Right renal cortex interstitium (tissue), 3 donors: ENCODE data around the gene PCGF3. TPM values are rescaled to one million over a fixed set of nuclear protein-coding genes. Genes with fewer than 3 reads are reported as not detected.
"Not testable (repeated sequence)": the region's sequence is repeated elsewhere in the genome, so short reads cannot be mapped to it uniquely, and the experiment has no call there.

ENCODE experiments used
- DNase-seq, 3 donors: peaks; one replicate each; pipeline ENCODE4 v3.0.0-alpha.2; 2013; ENCODE audit warnings: low read depth in 3 of 3, low spot score in 2 of 3
- polyA plus RNA-seq, 3 donors: library from polyadenylated mRNA; unstranded; fragments of 120-200 nt; gene quantifications; one replicate each; pipeline ENCODE4 v1.2.1, GENCODE V29; 2013; ENCODE audit not compliant: insufficient read length in 3 of 3

The PCGF3 gene
- polyA plus RNA-seq, 3 donors, result 53.7 to 67.6 (median 67.0) TPM

GRCh38 chr4:680928-681645 is 24.5 kb upstream of the PCGF3 start:
- DNase-seq, result no peak

GRCh38 chr4:681736-682451 is 23.7 kb upstream of the PCGF3 start:
- no peak for DNase-seq

- no peak for DNase-seq
Observed at GRCh38 chr4:682490-683172, 23.0 kb upstream of the PCGF3 start.

GRCh38 chr4:683247-683897 is 22.3 kb upstream of the PCGF3 start:
- DNase-seq, result no peak

GRCh38 chr4:683982-684622 is 21.5 kb upstream of the PCGF3 start:
- DNase-seq, result no peak

- DNase-seq, result no peak
Observed at GRCh38 chr4:684623-685327, 20.9 kb upstream of the PCGF3 start.

- no peak for DNase-seq
Observed at GRCh38 chr4:685679-686412, 19.8 kb upstream of the PCGF3 start.

GRCh38 chr4:686413-687040 is 19.1 kb upstream of the PCGF3 start:
- DNase-seq, result no peak

- DNase-seq, result no peak
Observed at GRCh38 chr4:687048-687970, 18.3 kb upstream of the PCGF3 start.

- DNase-seq, result no peak
Observed at GRCh38 chr4:687971-688853, 17.4 kb upstream of the PCGF3 start.

- DNase-seq, result no peak
Observed at GRCh38 chr4:688854-689681, 16.6 kb upstream of the PCGF3 start, which contains the start of gene SLC49A3. TSS of gene SLC49A3 (minus strand) at chr4:689151. CDS start at chr4:689127, 24 bp downstream.

- no peak for DNase-seq
Observed at GRCh38 chr4:689723-690122, 15.9 kb upstream of the PCGF3 start.

- DNase-seq, result no peak
Observed at GRCh38 chr4:692771-693554, 12.7 kb upstream of the PCGF3 start.

GRCh38 chr4:694341-694940 is 11.2 kb upstream of the PCGF3 start:
- DNase-seq, result not testable (repeated sequence)
